Measurements from ENCODE around the gene SLC35B2. TPM values are rescaled to one million over a fixed set of nuclear protein-coding genes. Genes with fewer than 3 reads are reported as not detected.

SLC35B2 gene
- total and polyA plus RNA-seq, 9 of the 15 experiments (the other 6 are each of a cell fraction or from before 2014, with no cell fraction given) = 14.5 to 59.1 (median 47.1) TPM

- Histone ChIP-seq H3K27me3 (ENCODE audit: control insufficient read depth in 2 of 2, insufficient read depth in 2 of 2, low read length in 2 of 2) (peaks cover 70 to 78% of the 10 kb centered on the region in 2 experiments), H3K4me1 (replicated peaks in 1 of 2; ENCODE audit: control insufficient read depth in 2 of 2, insufficient read depth in 2 of 2, low read length in 2 of 2) (peaks cover 0 to 33% of the 10 kb centered on the region in 2 experiments; a peak in 2 of 5 replicates), H3K4me3 (no peak overlapping the region), H3K9me1 (ENCODE audit: control insufficient read depth, insufficient read depth, low read length) (peaks cover under 1% of the 10 kb centered on the region), H2AFZ (ENCODE audit: low read depth, low read length) (no peak overlapping the region), H3K79me2 (ENCODE audit: control insufficient read depth, insufficient read depth, low read length) (no peaks in the 10 kb centered on the region), H3K9ac (ENCODE audit: insufficient read depth in 1 of 2, low read depth in 2 of 2, low read length in 2 of 2) (peak overlapping the region in 1 of 2 experiments; percentile 71; a peak in 1 of 4 replicates), H3K9me3 (replicated peaks; ENCODE audit: control insufficient read depth, insufficient read depth, low read depth, low read length) (no peaks in the 10 kb centered on the region), H3K4me2 (ENCODE audit: insufficient read depth, low read length) (no peak overlapping the region), H3K36me3 (ENCODE audit: control insufficient read depth, insufficient read depth, low read length) (no peaks in the 10 kb centered on the region), H4K20me1 (replicated peaks; ENCODE audit: control insufficient read depth, insufficient read depth, low read length) (peaks cover 13% of the 10 kb centered on the region), H3K27ac (ENCODE audit: extremely low read depth, low read depth, low read length) (no peak overlapping the region)
- no peak for ATAC-seq
- FAIRE-seq = no peak
- in situ Hi-C loops (cut with MboI) = no loop called here
- 4% methylated on average over 3 of the region's 3 CpGs for WGBS (ENCODE audit: insufficient coverage, low coverage, missing lambda C conversion rate)
- intact Hi-C loops (cut with micrococcal nuclease) = no loop called here
- POLR2A ChIA-PET = interaction anchor here (0.7 to 4.7 kb wide), 2 partner anchors 25 to 115 kb away, joined by 4 to 24 read pairs; partner anchors contain the start of gene HSP90AB1
- DNase-seq (ENCODE audit: extremely low read depth in 1 of 4, low spot score in 3 of 4) = no peak
- TF ChIP-seq HNRNPUL1 (IDR thresholded peaks at IDR 0.05; ENCODE audit: low read length) = no peak
- no peak for TF ChIP-seq TCFL5 (CRISPR knock-in tag; conservative IDR thresholded peaks at IDR 0.05)
- TF ChIP-seq ZNF140 (CRISPR knock-in tag; IDR thresholded peaks at IDR 0.05) = no peak
- TF ChIP-seq, protein P1, sequence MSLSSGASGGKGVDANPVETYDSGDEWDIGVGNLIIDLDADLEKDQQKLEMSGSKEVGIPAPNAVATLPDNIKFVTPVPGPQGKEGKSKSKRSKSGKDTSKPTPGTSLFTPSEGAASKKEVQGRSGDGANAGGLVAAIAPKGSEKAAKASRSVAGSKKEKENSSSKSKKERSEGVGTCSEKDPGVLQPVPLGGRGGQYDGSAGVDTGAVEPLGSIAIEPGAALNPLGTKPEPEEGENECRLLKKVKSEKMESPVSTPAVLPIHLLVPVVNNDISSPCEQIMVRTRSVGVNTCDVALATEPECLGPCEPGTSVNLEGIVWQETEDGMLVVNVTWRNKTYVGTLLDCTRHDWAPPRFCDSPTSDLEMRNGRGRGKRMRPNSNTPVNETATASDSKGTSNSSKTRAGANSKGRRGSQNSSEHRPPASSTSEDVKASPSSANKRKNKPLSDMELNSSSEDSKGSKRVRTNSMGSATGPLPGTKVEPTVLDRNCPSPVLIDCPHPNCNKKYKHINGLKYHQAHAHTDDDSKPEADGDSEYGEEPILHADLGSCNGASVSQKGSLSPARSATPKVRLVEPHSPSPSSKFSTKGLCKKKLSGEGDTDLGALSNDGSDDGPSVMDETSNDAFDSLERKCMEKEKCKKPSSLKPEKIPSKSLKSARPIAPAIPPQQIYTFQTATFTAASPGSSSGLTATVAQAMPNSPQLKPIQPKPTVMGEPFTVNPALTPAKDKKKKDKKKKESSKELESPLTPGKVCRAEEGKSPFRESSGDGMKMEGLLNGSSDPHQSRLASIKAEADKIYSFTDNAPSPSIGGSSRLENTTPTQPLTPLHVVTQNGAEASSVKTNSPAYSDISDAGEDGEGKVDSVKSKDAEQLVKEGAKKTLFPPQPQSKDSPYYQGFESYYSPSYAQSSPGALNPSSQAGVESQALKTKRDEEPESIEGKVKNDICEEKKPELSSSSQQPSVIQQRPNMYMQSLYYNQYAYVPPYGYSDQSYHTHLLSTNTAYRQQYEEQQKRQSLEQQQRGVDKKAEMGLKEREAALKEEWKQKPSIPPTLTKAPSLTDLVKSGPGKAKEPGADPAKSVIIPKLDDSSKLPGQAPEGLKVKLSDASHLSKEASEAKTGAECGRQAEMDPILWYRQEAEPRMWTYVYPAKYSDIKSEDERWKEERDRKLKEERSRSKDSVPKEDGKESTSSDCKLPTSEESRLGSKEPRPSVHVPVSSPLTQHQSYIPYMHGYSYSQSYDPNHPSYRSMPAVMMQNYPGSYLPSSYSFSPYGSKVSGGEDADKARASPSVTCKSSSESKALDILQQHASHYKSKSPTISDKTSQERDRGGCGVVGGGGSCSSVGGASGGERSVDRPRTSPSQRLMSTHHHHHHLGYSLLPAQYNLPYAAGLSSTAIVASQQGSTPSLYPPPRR (CRISPR knock-in tag; IDR thresholded peaks at IDR 0.05; ENCODE audit: borderline replicate concordance) = no peak
- no peak for TF ChIP-seq FIP1L1 (IDR thresholded peaks at IDR 0.05; ENCODE audit: low read depth, low read length, poor library complexity, severe bottlenecking)
- TF ChIP-seq SIN3B (IDR thresholded peaks at IDR 0.05; ENCODE audit: low read depth) = no peak
- no peak for TF ChIP-seq ZNF398 (CRISPR knock-in tag; IDR thresholded peaks at IDR 0.05)
- TF ChIP-seq, protein P2, sequence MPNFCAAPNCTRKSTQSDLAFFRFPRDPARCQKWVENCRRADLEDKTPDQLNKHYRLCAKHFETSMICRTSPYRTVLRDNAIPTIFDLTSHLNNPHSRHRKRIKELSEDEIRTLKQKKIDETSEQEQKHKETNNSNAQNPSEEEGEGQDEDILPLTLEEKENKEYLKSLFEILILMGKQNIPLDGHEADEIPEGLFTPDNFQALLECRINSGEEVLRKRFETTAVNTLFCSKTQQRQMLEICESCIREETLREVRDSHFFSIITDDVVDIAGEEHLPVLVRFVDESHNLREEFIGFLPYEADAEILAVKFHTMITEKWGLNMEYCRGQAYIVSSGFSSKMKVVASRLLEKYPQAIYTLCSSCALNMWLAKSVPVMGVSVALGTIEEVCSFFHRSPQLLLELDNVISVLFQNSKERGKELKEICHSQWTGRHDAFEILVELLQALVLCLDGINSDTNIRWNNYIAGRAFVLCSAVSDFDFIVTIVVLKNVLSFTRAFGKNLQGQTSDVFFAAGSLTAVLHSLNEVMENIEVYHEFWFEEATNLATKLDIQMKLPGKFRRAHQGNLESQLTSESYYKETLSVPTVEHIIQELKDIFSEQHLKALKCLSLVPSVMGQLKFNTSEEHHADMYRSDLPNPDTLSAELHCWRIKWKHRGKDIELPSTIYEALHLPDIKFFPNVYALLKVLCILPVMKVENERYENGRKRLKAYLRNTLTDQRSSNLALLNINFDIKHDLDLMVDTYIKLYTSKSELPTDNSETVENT (CRISPR knock-in tag; IDR thresholded peaks at IDR 0.05) = no peak
- TF ChIP-seq SMARCC2 (IDR thresholded peaks at IDR 0.05; ENCODE audit: low read depth) = no peak
- TF ChIP-seq SMARCE1 (IDR thresholded peaks at IDR 0.05) = no peak
- TF ChIP-seq ARID2 (IDR thresholded peaks at IDR 0.05) = no peak
- TF ChIP-seq MAFG (tag; conservative IDR thresholded peaks at IDR 0.05) = no peak
- CTCF ChIA-PET (ENCODE audit: low intra/inter-chr PET ratio) = interaction anchor here (0.5 kb wide), 1 partner anchor 27 kb away, joined by 3 read pairs; no protein-coding TSS in a partner anchor
- BruUV-seq (replicated peaks) = no TSS peak
Observed at GRCh38 chr6:44272529-44272928, 15.2 kb upstream of the SLC35B2 start.

Measured in K562 (cell line).